Hippocampal formation (tissue), 2 donors: Measurements from ENCODE around the gene MAEL.

Experiments used
- DNase-seq, 2 donors: peaks; one replicate each; lab custom pipeline; 2025; lab: John Stamatoyannopoulos, UW

The MAEL gene

DNA sequence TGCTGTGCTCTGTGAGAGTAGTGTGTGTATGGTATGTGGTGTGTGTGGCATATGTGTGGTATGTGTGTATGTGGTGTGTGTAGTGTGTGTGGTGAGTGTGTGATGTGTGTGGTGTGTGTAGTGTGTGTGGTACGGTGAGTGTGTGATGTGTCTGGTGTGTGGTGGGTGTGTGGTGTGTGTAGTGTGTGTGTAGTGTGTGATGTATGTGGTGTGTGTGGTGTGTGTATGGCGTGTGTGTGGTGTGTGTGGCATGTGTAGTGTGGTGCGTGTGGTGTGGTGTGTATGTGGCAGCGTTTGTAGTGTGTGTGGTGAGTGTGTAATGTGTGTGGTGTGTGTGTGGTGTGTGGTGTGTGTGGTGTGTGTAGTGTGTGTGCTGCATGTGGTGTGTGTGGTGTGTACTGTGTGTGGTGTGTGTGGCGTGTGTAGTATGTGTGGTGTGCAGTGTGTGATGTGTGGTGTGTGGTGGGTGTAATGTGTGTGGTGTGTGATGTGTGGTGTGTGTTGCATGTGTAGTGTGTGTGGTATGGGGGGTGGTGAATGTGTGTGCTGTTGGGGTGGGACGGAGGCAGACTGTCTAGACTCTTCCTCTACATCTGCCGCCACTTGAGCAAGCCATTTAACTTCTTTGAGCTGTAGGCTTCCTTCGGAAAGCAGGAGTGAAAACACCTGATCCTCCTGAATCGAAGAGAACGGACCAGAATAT lies 67.6 kb downstream of the MAEL start:
- DNase-seq, result no peak

DNA sequence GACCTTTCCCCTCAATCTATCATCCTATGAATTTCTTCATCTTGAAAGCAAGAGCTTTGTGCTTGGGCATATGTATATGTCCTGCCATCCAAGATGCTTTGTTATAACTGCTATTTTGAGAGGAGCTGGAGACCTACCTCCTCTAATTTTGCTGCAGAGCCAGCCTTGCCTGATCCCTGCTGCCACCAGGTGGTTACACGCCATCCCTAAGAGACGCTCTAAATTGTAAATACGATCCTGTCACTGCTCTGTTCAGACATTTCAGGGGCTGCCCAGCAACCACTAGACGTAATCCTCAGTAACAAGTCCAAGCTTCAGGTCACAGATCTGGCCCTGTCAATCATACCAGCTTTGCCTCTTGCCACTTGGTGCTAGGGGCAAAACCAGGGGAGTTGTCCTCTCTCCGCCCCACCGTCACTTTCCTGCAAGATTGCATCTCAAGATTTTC lies 68.2 kb downstream of the MAEL start:
- DNase-seq, result peak; percentile 31 to 60

DNA sequence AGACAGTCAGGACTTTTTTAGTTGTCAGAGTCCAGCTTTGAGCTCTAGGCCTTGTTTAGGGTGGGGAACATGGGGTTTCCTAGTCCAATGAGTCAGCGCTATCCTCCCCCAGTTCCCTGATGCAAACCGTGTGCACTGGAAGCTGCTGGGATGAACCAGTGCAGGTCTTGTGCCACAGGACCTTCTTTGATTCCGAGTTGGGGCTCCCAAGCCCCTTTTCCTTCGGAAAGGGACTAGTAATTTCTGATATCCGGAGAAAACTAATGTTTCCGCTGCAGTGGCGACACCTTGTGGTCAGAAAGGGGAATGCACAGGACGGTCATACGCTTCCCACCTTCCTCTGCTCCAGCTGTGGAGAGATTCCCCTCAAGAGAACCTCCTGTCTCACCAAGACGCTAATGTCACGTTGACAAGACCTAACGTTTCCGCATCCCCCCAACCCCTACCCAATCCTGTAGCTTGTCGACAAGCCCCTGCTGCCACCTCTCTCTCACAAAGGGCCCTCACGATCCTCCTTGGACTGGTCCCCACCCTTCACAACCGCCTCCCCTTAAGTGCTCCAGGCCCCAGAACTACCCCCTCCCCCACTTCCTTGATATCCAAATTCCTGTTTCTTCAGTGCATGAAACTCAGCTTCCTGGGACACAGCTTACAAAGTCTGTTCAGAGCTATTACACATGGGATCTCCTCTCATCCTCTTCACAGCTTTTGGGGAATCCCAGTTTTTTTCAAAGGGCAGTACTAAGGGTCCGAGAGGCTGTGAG lies 70.1 kb downstream of the MAEL start:
- peak; percentile 41 to 54 for DNase-seq

DNA sequence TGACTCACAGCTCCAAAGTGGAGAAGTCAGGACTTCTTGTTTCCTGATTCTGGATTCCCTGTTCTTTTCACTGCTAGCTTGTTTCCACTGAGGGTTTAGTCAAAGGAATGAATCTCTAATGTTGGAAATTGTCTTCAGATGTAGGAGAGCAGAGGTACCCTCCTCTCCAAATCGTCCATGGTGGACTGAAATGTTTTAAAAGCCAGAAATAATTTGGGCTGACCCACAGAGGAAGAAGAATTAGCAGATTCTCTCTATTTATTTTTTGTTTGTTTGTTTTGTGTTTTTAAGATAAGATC lies 70.7 kb downstream of the MAEL start:
- no peak for DNase-seq

DNA sequence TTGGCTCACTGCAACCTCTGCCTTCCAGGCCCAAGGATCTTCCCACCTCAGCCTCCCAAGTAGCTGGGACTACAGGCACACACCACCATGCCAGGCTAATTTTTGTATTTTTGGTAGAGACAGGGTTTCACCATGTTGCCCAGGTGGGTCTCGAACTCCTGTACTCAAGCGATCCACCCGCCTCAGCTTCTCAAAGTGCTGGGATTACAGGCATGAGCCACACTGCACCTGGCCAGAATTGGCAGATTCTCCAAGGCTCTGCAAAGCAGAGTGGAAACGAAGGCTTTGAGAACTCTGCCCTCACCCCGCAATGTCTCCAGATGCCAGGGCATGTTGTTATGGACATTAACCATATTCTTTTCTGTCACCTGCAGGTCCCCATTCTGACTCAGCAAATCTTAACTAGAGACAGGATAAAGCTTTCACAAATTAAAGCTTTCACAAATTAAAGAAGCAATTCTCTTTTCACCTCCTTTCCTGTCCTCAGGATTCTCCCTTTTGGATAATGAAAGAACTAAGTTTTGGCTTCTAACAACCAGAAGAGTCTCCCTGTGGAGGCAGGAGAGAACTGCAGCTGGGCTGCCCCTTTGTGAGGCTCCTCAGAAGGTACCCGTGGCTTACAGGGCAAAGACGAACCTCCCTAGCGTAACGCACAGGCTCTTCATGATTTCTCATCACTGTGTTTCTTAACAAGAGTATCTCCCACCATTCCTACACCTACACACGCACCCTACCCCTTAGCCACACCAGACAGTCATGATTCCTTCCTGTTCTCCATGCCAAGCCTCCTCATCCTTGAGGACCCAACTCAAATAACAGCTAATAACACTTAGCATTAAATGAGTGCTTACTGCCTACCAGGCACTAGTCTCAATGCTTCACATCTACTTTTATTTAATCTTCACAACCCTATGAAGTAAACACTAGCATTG lies 71.3 kb downstream of the MAEL start:
- no peak for DNase-seq

DNA sequence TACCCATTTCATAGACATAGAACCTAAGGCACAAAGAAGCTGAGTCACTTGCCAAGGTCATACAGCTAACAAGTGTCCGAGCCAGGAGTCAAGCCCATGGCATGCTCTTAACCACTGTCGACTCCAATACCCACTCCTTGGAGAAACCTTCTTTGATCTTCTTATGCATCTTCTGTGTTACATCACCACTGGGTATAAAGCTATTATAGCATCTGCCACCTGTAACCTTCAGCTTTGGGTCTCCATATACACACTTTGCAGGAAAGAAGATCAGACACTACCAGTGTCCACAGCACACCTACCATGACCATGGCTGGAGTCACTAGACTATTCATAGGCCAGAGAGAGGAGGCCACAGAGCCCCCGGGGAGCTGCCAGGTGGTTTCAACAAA lies 72.0 kb downstream of the MAEL start:
- DNase-seq, result no peak

DNA sequence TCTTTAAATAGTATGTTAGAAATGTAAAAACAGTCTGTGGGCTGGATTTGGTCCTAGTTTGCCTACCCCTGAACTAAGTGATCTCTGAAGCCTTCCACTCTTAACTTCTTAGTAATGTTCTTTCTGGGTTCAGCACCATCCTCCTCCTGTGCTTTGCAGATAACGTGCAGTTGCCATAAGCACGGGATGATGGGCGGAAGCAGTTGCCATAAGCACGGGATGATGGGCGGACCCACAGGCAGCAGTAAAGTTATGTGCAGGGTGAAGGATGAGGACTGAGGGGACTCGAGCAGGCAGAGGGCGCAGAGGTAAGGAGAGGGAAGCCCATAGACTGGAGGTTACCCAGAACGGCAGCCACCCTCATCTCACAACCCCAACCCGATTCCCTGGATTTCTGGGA lies 75.5 kb downstream of the MAEL start:
- no peak for DNase-seq

DNA sequence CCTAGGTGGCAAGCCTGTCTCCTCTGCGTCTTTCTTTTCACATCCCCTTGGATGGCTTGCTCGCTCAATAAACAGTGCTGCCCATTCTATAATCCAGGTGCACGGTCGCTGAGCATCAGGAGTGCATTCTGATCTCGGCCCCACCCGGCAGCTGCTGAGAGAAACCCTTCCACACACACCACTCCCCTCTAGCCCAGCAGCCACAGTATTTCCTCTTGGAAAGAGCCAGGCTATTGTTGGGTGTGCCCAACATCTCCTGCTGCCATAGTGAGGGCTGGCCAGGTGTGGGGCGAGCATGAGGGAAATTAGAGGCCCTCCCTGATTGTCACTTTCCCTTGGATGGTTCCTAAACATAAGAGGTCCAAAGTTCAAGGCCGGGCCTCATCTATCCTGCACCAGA lies 76.4 kb downstream of the MAEL start:
- no peak for DNase-seq

DNA sequence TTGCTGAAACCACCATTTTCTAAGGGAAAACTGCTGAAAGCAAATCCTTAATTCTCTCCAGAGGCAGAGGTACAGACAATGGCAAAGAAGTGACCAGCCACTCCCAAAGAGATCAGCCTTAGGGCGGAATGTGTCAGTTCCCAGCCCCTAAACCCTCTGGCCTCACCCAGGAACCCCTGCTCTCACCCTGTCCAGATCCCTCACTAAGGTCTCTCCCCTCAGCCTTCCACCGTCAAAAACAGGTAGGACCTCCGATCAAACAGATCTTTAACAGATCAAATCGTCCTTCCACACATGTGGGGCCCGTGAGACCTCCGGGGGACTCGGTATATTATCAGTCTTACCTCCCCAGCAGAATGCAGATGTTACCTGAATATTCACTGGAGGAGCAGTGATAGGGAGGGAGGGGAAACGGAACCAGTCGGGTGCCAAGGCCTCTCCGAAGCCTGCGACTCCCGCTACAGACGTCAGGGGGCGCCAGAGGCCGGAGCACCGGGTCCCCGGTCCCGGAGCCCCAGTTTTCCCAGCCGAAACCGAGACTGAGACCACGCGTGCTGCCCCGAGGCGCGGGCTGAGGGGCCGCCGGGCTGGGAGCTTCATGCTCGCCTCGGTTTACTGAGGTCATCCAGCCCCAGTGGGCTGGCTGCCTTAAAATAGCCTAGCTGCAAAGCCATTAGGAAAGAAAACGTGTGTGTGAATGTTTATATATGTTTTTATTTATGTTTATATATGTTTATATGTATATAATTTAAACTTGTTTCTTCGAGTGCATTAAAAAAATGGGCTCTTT lies 77.4 kb downstream of the MAEL start:
- peak; percentile 33 to 63 for DNase-seq

DNA sequence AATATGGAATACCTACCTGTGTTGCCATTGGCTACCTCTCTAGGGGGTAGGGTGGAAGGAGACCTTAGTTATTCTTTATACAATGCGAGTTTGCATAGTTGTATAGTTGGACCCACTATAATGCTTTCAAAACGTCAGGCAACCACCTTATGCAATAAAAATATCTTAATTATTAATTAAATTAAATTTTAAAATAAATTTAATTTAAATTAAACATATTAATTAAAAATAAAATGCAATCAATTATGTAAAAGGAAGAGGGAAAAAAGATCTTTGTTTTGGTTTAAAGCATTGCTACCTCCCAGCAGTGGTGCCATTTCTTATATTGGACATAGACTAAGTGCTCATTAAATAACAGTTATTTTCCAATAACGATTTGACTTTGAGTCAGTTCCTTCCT lies 78.8 kb downstream of the MAEL start:
- no peak for DNase-seq

DNA sequence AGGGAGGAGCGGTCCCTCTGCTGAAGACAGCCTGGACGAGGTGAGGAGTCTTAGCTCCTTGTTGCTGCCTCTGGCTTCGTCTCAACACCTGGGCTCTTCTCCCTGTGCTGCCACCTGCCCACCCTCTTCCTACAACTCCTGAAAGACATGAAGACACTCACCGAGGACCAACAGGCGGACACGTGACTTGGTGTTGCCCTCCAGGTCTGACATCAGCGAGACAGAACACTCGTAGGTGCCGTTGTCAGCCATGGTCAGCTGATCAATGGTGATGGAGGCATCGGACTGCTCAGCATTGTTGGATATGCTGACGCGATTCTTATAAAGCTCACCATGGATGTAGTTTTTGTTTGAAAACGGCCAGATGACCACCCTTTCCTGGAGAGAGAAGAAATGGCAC lies 79.7 kb downstream of the MAEL start:
- DNase-seq, result no peak

DNA sequence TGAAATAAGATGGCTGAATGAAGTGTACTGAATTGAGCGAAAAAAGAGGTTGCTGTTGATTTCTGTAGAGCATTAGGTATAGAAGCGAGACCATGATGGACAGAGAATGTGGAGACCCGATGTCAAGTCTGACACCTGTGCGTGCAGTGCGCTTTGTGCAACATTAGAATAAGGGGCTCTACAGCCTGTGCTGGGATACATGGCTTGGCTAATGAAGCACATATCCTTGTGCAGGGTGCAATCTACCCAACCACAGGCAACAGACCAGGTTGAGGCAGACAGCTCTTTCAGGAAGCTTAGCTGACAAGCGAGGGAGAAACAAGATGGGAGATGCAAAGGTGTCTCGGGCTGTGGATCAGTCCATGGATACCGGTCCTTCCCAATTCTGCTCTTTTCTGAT lies 82.2 kb downstream of the MAEL start:
- DNase-seq, result no peak
